ENCODE data around the gene ST7. TPM values are rescaled to one million over a fixed set of nuclear protein-coding genes. Genes with fewer than 3 reads are reported as not detected.
"Not testable (repeated sequence)": the region's sequence is repeated elsewhere in the genome, so short reads cannot be mapped to it uniquely, and the experiment has no call there.

ST7 gene
- total RNA-seq, 1 donor from 2014 or later: 19.7 TPM

GRCh38 chr7:116951366-116952292, 1.7 kb upstream of the ST7 start:
- no peak for DNase-seq (ENCODE audit: low spot score)

- DNase-seq (ENCODE audit: low spot score): peak; percentile 69
Observed at GRCh38 chr7:116952635-116953371, 498 bp upstream of the ST7 start.

GRCh38 chr7:116953906-116954838, 871 bp downstream of the ST7 start:
- DNase-seq (ENCODE audit: low spot score): peak; percentile 92

- DNase-seq (ENCODE audit: low spot score): no peak
Observed at GRCh38 chr7:116955340-116955739, 2.0 kb downstream of the ST7 start.

- DNase-seq (ENCODE audit: low spot score): peak; percentile 52
Observed at GRCh38 chr7:116955801-116956476, 2.6 kb downstream of the ST7 start.

- DNase-seq (ENCODE audit: low spot score): no peak
Observed at GRCh38 chr7:116956477-116956804, 3.1 kb downstream of the ST7 start.

GRCh38 chr7:116957874-116958273, 4.6 kb downstream of the ST7 start:
- DNase-seq (ENCODE audit: low spot score): no peak

- DNase-seq (ENCODE audit: low spot score): not testable (repeated sequence)
Observed at GRCh38 chr7:116961966-116962673, 8.8 kb downstream of the ST7 start.

- no peak for DNase-seq (ENCODE audit: low spot score)
Observed at GRCh38 chr7:116963234-116963633, 9.9 kb downstream of the ST7 start.

- no peak for DNase-seq (ENCODE audit: low spot score)
Observed at GRCh38 chr7:116966601-116967000, 13.3 kb downstream of the ST7 start.

GRCh38 chr7:116967254-116967922, 14.1 kb downstream of the ST7 start:
- DNase-seq (ENCODE audit: low spot score): no peak

- DNase-seq (ENCODE audit: low spot score): no peak
Observed at GRCh38 chr7:116967983-116968382, 14.7 kb downstream of the ST7 start.

- no peak for DNase-seq (ENCODE audit: low spot score)
Observed at GRCh38 chr7:116968631-116969030, 15.3 kb downstream of the ST7 start.

GRCh38 chr7:116969371-116969902, 16.1 kb downstream of the ST7 start:
- no peak for DNase-seq (ENCODE audit: low spot score)

- no peak for DNase-seq (ENCODE audit: low spot score)
Observed at GRCh38 chr7:116970238-116970910, 17.1 kb downstream of the ST7 start.

- DNase-seq (ENCODE audit: low spot score): not testable (repeated sequence)
Observed at GRCh38 chr7:116971153-116971552, 17.9 kb downstream of the ST7 start.

GRCh38 chr7:116971869-116972268, 18.6 kb downstream of the ST7 start:
- no peak for DNase-seq (ENCODE audit: low spot score)

GRCh38 chr7:116975024-116975423, 21.7 kb downstream of the ST7 start:
- not testable (repeated sequence) for DNase-seq (ENCODE audit: low spot score)

- DNase-seq (ENCODE audit: low spot score): no peak
Observed at GRCh38 chr7:116977172-116977571, 23.9 kb downstream of the ST7 start.

Data from umbilical cord (tissue), 2 donors.